Panc1 (cell line): ENCODE data around the gene RNU5B-1. TPM values are rescaled to one million over a fixed set of nuclear protein-coding genes. Genes with fewer than 3 reads are reported as not detected.

Experiments
- ATAC-seq: fragments of 200-7000 bp; cut with Tn5 transposase; 2 replicates; pipeline ENCODE4 v1.9.1; 2020; ENCODE audit warnings: mild to moderate bottlenecking, moderate library complexity
- BruUV-seq: library from RNA; stranded (reverse); fragments of 400-500 nt; replicated peaks from 2 replicates; lab custom pipeline; 2021; lab: Mats Ljungman, UMichigan
- CTCF ChIA-PET: fragments of 300-600 bp; sonication (Branson Sonifier 250); formaldehyde crosslinking; loops from one replicate; lab custom pipeline; 2022; ENCODE audit warnings: antibody characterized with exemption; lab: Charles Lee
- POLR2A ChIA-PET: fragments of 300-600 bp; sonication (Branson Sonifier 250); formaldehyde crosslinking; loops from one replicate; lab custom pipeline; 2022; ENCODE audit warnings: antibody characterized with exemption; lab: Charles Lee
- DNase-seq: peaks from one replicate; pipeline ENCODE4 v3.0.0-alpha.2; 2010; ENCODE audit warnings: low read depth, low spot score
- H3K27ac ChIP-seq: 2 replicates; pipeline ENCODE4 v1.5.1; 2011; ENCODE audit warnings: mild to moderate bottlenecking, low read length, inconsistent platforms
- H3K27me3 ChIP-seq: fragments of 200-500 bp; sonication (Bioruptor generic); 2 replicates; pipeline ENCODE4 v1.6.0; 2014; ENCODE audit warnings: low read length, inconsistent platforms; ENCODE audit not compliant: control insufficient read depth, insufficient read depth
- H3K36me3 ChIP-seq: fragments of 200-500 bp; sonication (Bioruptor generic); 2 replicates; pipeline ENCODE4 v1.5.1; 2014; ENCODE audit warnings: inconsistent platforms, mild to moderate bottlenecking, low read length, moderate library complexity; ENCODE audit not compliant: control insufficient read depth, insufficient read depth
- H3K4me1 ChIP-seq: 2 replicates; pipeline ENCODE4 v1.5.1; 2011; ENCODE audit warnings: inconsistent platforms, mild to moderate bottlenecking, low read length, moderate library complexity; ENCODE audit not compliant: control insufficient read depth, insufficient read depth
- H3K4me3 ChIP-seq, 2 experiments: 2 replicates each; pipeline ENCODE4 v1.5.1; 2011 to 2012; ENCODE audit warnings: low read depth in 2 of 2, low read length in 2 of 2, mild to moderate bottlenecking in 2 of 2, inconsistent platforms in 1 of 2, moderate library complexity in 1 of 2
- H3K9me3 ChIP-seq: fragments of 200-500 bp; sonication (Bioruptor generic); 2 replicates; pipeline ENCODE4 v1.5.1; 2014; ENCODE audit warnings: low read depth, mild to moderate bottlenecking, inconsistent platforms, low read length, moderate library complexity; ENCODE audit not compliant: control insufficient read depth, insufficient read depth
- POLR2AphosphoS5 ChIP-seq: IDR thresholded peaks from 2 replicates; pipeline ENCODE4 v1.6.1; 2012; ENCODE audit warnings: mild to moderate bottlenecking, low read depth, low read length, moderate library complexity
- SIN3A ChIP-seq: IDR thresholded peaks from 2 replicates; pipeline ENCODE4 v1.6.1; 2012; ENCODE audit warnings: low read depth, mild to moderate bottlenecking, low read length, moderate library complexity, borderline replicate concordance; ENCODE audit not compliant: insufficient read depth
- TCF7L2 ChIP-seq: IDR thresholded peaks from 2 replicates; pipeline ENCODE4 v1.6.1; 2011; ENCODE audit warnings: mild to moderate bottlenecking, low read depth, low read length, inconsistent platforms
- in situ Hi-C: cut with HindIII; loops from 2 replicates; pipeline ENCODE4 v1.10.0; 2016; ENCODE audit warnings: low sequenced_read_pairs, low pct_unique_long_range_greater_than_20kb
- intact Hi-C: fragments of 100-400 bp; cut with micrococcal nuclease; formaldehyde crosslinking; loops from one replicate; pipeline ENCODE4 v1.10.0; 2022; ENCODE audit not compliant: unreplicated experiment
- total RNA-seq: library from RNA; stranded (reverse); gene quantifications from one replicate; pipeline ENCODE4 v1.2.1, GENCODE V29; 2021; ENCODE audit not compliant: unreplicated experiment
- TF ChIP-seq, protein P1 (sequence below), 2 experiments: IDR thresholded peaks; 2 replicates each; pipeline ENCODE4 v1.6.1; 2011 to 2012; ENCODE audit warnings: low read depth in 2 of 2, control low read depth in 1 of 2, low read length in 1 of 2, mild to moderate bottlenecking in 1 of 2, moderate library complexity in 1 of 2; ENCODE audit not compliant: insufficient read depth in 1 of 2
- TF ChIP-seq, protein P2 (sequence below): fragments of 450-650 bp; IDR thresholded peaks from 2 replicates; pipeline ENCODE4 v1.5.1; 2017; ENCODE audit warnings: mild to moderate bottlenecking

The RNU5B-1 gene
- total RNA-seq, 1 experiment from 2014 or later, result not detected

DNA sequence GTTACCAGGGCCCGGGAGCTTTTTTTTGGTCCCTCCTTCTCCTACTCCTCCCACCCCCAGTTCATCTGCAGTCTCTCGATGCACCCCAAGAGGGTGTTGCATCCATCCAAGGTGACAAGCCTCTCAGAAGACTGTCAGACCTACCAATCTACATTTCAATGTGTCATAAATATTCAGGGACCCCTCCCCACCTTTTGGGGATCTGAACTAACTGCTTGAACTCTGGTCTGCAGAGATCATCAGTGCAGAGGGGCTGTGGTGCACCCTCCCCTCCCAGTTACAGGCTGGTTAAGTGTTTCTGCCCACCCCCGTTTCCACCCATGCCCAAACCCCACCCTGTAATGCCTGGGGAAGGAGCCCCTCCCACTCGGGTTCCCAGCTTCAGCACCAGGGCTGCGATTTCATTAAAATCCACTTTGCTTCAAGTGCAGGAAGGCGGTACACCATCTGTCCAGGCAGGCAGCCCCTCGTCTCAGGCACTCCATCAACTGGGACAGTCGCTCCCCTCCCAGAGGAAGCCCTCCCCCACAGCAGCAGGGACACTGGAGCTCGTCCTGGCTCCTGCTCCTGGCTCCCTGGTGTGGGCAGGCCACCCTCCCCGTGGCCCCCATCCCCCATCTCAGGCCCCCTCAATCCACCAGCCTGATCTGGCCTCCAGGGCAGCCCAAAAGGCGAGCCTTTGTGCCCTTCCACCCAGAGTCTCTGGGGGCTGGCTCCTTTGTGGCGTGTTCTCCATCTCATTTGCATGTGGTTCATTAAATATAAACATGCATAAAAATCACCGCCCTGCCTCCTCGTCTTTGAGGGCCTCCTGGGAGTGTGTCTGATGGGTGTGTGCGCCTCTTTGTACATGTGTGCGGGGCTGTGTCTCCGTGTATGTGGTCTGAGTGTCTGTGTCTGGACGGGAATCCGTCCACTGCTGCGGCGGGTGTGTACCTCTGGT lies 32.3 kb downstream of the RNU5B-1 start:
- intact Hi-C loops (no loop called here), in situ Hi-C loops (no loop called here)
- no TSS peak for BruUV-seq
- Histone ChIP-seq H3K4me1 (no peaks in the 10 kb centered on the region), H3K27me3 (no peaks in the 10 kb centered on the region), H3K36me3 (no peaks in the 10 kb centered on the region), H3K9me3 (no peaks in the 10 kb centered on the region), H3K27ac (no peak overlapping the region), H3K4me3 (no peak overlapping the region)
- TF ChIP-seq, protein P1, sequence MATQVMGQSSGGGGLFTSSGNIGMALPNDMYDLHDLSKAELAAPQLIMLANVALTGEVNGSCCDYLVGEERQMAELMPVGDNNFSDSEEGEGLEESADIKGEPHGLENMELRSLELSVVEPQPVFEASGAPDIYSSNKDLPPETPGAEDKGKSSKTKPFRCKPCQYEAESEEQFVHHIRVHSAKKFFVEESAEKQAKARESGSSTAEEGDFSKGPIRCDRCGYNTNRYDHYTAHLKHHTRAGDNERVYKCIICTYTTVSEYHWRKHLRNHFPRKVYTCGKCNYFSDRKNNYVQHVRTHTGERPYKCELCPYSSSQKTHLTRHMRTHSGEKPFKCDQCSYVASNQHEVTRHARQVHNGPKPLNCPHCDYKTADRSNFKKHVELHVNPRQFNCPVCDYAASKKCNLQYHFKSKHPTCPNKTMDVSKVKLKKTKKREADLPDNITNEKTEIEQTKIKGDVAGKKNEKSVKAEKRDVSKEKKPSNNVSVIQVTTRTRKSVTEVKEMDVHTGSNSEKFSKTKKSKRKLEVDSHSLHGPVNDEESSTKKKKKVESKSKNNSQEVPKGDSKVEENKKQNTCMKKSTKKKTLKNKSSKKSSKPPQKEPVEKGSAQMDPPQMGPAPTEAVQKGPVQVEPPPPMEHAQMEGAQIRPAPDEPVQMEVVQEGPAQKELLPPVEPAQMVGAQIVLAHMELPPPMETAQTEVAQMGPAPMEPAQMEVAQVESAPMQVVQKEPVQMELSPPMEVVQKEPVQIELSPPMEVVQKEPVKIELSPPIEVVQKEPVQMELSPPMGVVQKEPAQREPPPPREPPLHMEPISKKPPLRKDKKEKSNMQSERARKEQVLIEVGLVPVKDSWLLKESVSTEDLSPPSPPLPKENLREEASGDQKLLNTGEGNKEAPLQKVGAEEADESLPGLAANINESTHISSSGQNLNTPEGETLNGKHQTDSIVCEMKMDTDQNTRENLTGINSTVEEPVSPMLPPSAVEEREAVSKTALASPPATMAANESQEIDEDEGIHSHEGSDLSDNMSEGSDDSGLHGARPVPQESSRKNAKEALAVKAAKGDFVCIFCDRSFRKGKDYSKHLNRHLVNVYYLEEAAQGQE (IDR thresholded peaks at IDR 0.05; ENCODE audit: insufficient read depth in 1 of 2, low read depth in 2 of 2, low read length in 1 of 2), result no peak
- TF ChIP-seq POLR2AphosphoS5, result no peak
- TF ChIP-seq, protein P2, sequence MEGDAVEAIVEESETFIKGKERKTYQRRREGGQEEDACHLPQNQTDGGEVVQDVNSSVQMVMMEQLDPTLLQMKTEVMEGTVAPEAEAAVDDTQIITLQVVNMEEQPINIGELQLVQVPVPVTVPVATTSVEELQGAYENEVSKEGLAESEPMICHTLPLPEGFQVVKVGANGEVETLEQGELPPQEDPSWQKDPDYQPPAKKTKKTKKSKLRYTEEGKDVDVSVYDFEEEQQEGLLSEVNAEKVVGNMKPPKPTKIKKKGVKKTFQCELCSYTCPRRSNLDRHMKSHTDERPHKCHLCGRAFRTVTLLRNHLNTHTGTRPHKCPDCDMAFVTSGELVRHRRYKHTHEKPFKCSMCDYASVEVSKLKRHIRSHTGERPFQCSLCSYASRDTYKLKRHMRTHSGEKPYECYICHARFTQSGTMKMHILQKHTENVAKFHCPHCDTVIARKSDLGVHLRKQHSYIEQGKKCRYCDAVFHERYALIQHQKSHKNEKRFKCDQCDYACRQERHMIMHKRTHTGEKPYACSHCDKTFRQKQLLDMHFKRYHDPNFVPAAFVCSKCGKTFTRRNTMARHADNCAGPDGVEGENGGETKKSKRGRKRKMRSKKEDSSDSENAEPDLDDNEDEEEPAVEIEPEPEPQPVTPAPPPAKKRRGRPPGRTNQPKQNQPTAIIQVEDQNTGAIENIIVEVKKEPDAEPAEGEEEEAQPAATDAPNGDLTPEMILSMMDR, result no peak
- TF ChIP-seq TCF7L2, result no peak
- no peak for TF ChIP-seq SIN3A
- no peak for ATAC-seq
- ChIA-PET CTCF (no interaction called here), POLR2A (interaction anchor here (0.6 kb wide), 3 partner anchors 12 to 242 kb away, joined by 3 to 4 read pairs (median 3); no protein-coding TSS in a partner anchor)
- DNase-seq, result no peak

DNA sequence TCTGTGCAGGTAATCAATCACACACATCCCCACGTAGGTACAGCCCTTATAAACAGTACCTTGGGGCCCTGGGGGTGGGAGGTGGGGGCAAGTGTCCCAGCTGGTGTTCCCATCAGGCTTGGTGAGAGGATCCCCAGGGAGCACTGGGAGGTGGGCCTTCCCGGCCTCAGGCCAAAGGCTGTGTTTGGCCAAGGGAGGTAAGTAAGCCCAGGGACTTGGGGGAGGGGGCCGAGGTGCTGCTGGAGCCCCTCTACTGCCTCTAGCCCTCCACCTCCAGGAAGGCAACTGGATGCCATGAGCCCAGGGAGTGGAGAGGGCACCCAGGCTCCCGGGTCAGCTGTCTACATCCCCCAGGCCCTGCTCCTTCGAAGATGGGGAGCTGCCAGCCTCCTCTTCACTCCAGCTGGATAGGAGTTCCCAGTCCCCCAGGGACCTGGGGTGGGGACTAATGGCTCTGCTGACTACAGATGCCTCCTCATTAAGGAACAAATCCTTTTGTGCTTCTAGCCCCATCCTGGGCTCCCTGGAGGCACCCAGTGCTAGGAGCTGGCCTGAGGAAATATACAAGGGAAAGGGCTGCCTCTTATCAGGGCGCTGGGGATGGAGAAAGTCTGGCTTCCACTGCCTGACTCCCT lies 33.1 kb downstream of the RNU5B-1 start:
- intact Hi-C loops, result no loop called here
- no peaks in the 10 kb centered on the region for H3K4me1 ChIP-seq
- no peaks in the 10 kb centered on the region for H3K36me3 ChIP-seq
- ChIA-PET POLR2A (interaction anchor here (0.6 kb wide), 1 partner anchor 25 kb away, joined by 3 read pairs; no protein-coding TSS in a partner anchor), CTCF (interaction anchor here (0.6 kb wide), 1 partner anchor 42 kb away, joined by 7 read pairs; no protein-coding TSS in a partner anchor)
- TF ChIP-seq SIN3A (no peak), POLR2AphosphoS5 (no peak), TCF7L2 (no peak)
- TF ChIP-seq, protein P2, result no peak
- TF ChIP-seq, protein P1 (IDR thresholded peaks at IDR 0.05; ENCODE audit: insufficient read depth in 1 of 2, low read depth in 2 of 2, low read length in 1 of 2), result no peak
- no peaks in the 10 kb centered on the region for H3K27me3 ChIP-seq
- in situ Hi-C loops, result no loop called here
- no TSS peak for BruUV-seq
- no peak overlapping the region for H3K4me3 ChIP-seq
- ATAC-seq (no peak), DNase-seq (no peak)
- no peaks in the 10 kb centered on the region for H3K9me3 ChIP-seq
- H3K27ac ChIP-seq, result no peak overlapping the region
